Heart left ventricle (tissue), 16 donors: ENCODE data around the gene WIPI1. TPM values are rescaled to one million over a fixed set of nuclear protein-coding genes. Genes with fewer than 3 reads are reported as not detected.

Experiments used
- ATAC-seq, 4 donors: fragments of 200-7000 bp; cut with Tn5 transposase; one replicate each; pipeline ENCODE4 v1.9.1; 2020 to 2022; ENCODE audit warnings: moderate library complexity in 4 of 4, mild to moderate bottlenecking in 3 of 4, moderate number of reproducible peaks in 1 of 4
- DNase-seq, 5 donors: peaks; one replicate each; pipeline ENCODE4 v3.0.0-alpha.2; 2020
- H3K27ac ChIP-seq, 12 donors: fragments of 200-600 bp; sonication (generic) in 4 of 12; one replicate each; pipeline versions ENCODE4 v1.5.0 to v1.8.0; 2016 to 2022; ENCODE audit warnings: mild to moderate bottlenecking in 2 of 12
- H3K27me3 ChIP-seq, 9 donors: fragments of 200-600 bp; sonication (generic) in 2 of 9; one replicate each; pipeline versions ENCODE4 v1.5.1 to v1.8.0; 2016 to 2022; ENCODE audit warnings: mild to moderate bottlenecking in 3 of 9
- H3K36me3 ChIP-seq, 9 donors: fragments of 200-600 bp; sonication (generic) in 2 of 9; one replicate each; pipeline versions ENCODE4 v1.5.0 to v1.8.0; 2018 to 2022; ENCODE audit warnings: mild to moderate bottlenecking in 2 of 9
- H3K4me1 ChIP-seq, 12 donors: fragments of 200-600 bp; sonication (generic) in 4 of 12; one replicate each; pipeline versions ENCODE4 v1.5.0 to v1.8.0; 2016 to 2022; ENCODE audit warnings: mild to moderate bottlenecking in 3 of 12
- H3K4me3 ChIP-seq, 12 donors: fragments of 200-600 bp; sonication (generic) in 4 of 12; one replicate each; pipeline versions ENCODE4 v1.5.0 to v1.8.0; 2017 to 2022; ENCODE audit warnings: mild to moderate bottlenecking in 9 of 12, moderate library complexity in 4 of 12
- H3K9me3 ChIP-seq, 12 donors: fragments of 200-600 bp; sonication (generic) in 4 of 12; one replicate each; pipeline versions ENCODE4 v1.5.0 to v1.8.0; 2016 to 2022; ENCODE audit warnings: mild to moderate bottlenecking in 1 of 12
- CTCF ChIP-seq, 12 donors: fragments of 200-600 bp; sonication (generic) in 4 of 12; IDR thresholded peaks; one replicate each; pipeline versions ENCODE4 v1.5.0 to v1.8.0; 2018 to 2022; ENCODE audit warnings: antibody characterized with exemption in 12 of 12, mild to moderate bottlenecking in 5 of 12
- POLR2A ChIP-seq, 2 donors: fragments of 450-650 bp; IDR thresholded peaks; one replicate each; pipeline ENCODE4 v1.6.1; 2017; ENCODE audit warnings: antibody characterized with exemption in 2 of 2, mild to moderate bottlenecking in 2 of 2, moderate library complexity in 2 of 2
- WGBS, 4 donors: extraction: QIAGEN DNeasy Blood & Tissue Kit in 2 of 4; methylation state at CpG; one replicate each; pipeline versions ENCODE4 v1.1.5 to v1.1.7; 2013 to 2018; 5-methylcytosine and 5-hydroxymethylcytosine counted together
- intact Hi-C, 10 donors: fragments of 100-400 bp; cut with DNase I; formaldehyde crosslinking; loops; one replicate each; pipeline versions ENCODE4 v1.11.1 to v1.14.2; 2022
- polyA plus RNA-seq, 2 donors: library from polyadenylated mRNA; stranded (reverse); fragments of 200-250 nt; gene quantifications; one replicate each; pipeline ENCODE4 v1.2.3, GENCODE V29; 2013
- total RNA-seq, 9 donors: library from RNA; depleted of rRNA in 2 of 9; stranded (reverse); fragments of >200 nt in 2 of 9; fragmentation: NEBNext Ultra II Directional in 3 of 9; extraction: Animal tissue kit (Norgen Biotek cat#: 25700) in 3 of 9; gene quantifications; one replicate each; pipeline versions ENCODE4 v1.1.0 to v1.2.4, GENCODE V29; 2016 to 2023
- donor health status: ischemic (EF 13 %, LVEDD 7.1; RV severe dilation, severe dysfunction).
- donor health status: healthy with polysubstance abuse.
- donor health status: DM: no; HTN: yes; CAD: no.
- donor health status: DM: no; HTN: no; CAD: no.
- donor health status: ischemic (EF 25% LVEDD 6.9; RV normal size, moderate dysfunction).
- donor health status: ischemic (EF 25% LVEDD 5.7; RV mildly dilated, moderate dysfunction).
- donor health status: healthy.
- donor health status: DM: yes; HTN: yes; CAD: no.
- donor health status: ischemic (EF 35%, LVEDD 5.7; RV mildly dilated, moderate dysfunction).
- donor health status: nonischemic (EF 11% LVEDD 7.7; RV severe dilation, severe dysfunction).
- donor health status: DM: yes; HTN: yes; CAD: no.
- donor health status: PGD.
- donor health status: ischemic (EF 29% LVEDD 5.4; RV normal size, mild dysfunction).
- donor health status: nonischemic (EF 23%, LVEDD 6.1; RV moderate dilation, normal function).

The WIPI1 gene
- total and polyA plus RNA-seq, 11 donors: 57.1 to 145 (median 103) TPM

DNA sequence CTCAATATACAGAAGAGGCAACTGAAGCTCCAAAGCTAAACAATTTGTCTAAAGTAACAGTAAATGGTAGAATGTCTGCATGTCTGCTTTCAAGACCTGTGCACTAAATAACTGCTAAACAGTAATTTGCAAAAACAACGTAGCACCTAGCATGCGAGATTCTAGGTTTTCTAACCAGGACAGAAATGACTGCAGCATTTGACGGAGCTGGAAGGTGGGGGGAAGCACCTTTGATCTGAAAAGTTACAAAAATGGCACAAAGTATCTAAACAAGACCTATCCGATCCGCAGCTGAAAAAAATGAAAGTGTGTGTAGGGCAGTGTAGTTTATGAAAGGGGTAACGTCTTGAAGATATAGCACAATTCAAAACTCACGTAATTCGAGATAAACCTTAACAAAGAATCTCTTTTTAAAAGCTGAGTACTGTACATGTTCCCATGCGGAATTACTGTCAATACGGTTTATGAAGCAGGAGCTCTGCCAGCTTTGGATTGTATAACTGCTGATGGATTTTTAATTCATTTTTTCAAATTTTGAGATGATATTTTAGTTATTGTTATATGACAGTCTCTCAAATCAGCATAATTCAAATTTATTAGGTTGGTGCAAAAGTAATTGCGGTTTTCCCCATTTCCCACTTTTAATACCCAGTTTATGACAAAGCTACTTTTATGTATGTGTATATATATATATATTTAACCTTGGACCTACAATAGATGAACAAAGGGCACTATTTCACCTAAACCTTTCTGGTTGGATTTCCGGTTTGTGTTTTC is 1.2 kb upstream of the WIPI1 start:
- Histone ChIP-seq H3K27me3 (no peaks in the 10 kb centered on the region), H3K36me3 (peaks cover 0 to 2% (median 0%) of the 10 kb centered on the region in 9 donors), H3K9me3 (no peaks in the 10 kb centered on the region), H3K27ac (peak overlapping the region; percentile 56 to 96 (median 82)), H3K4me1 (peaks cover 0 to 75% (median 47%) of the 10 kb centered on the region in 12 donors), H3K4me3 (peak overlapping the region; percentile 26 to 94 (median 71))
- intact Hi-C loops: no loop called here
- no peak for ATAC-seq
- TF ChIP-seq POLR2A (IDR thresholded peaks at IDR 0.05): no peak
- no peak for TF ChIP-seq CTCF (IDR thresholded peaks at IDR 0.05)
- 35 to 41% (median 40%) methylated on average over 12 of the region's 12 CpGs for WGBS, 4 donors
- DNase-seq: no peak

- Histone ChIP-seq H3K27ac (peak overlapping the region; percentile 56 to 99 (median 95)), H3K4me3 (peak overlapping the region; percentile 59 to 94 (median 72)), H3K4me1 (peaks cover 0 to 79% (median 51%) of the 10 kb centered on the region in 12 donors), H3K36me3 (peaks cover 0 to 3% (median 0%) of the 10 kb centered on the region in 9 donors), H3K27me3 (no peaks in the 10 kb centered on the region), H3K9me3 (no peaks in the 10 kb centered on the region)
- TF ChIP-seq CTCF (IDR thresholded peaks at IDR 0.05): no peak
- TF ChIP-seq POLR2A (IDR thresholded peaks at IDR 0.05): peak; percentile 98
- intact Hi-C loops: no loop called here
- DNase-seq (peak; percentile 99 to 100 (median 99)), ATAC-seq (peak; percentile 83 to 91 (median 87))
- 0 to 1% (median 0%) methylated on average over 17 to 51 of the region's 54 CpGs for WGBS, 4 donors
Measured at GRCh38 chr17:68457539-68458259, 403 bp upstream of the WIPI1 start.

GRCh38 chr17:68456339-68457167 is 743 bp downstream of the WIPI1 start:
- H3K36me3 ChIP-seq: peaks cover 0 to 15% (median 11%) of the 10 kb centered on the region in 9 donors
- H3K27ac ChIP-seq: peak overlapping the region; percentile 79 to 99 (median 96)
- 7 to 10% (median 8%) methylated on average over 22 to 23 of the region's 23 CpGs for WGBS, 4 donors
- H3K27me3 ChIP-seq: no peaks in the 10 kb centered on the region
- ATAC-seq (peak; percentile 71 to 80 (median 78)), DNase-seq (peak; percentile 80 to 91 (median 87))
- no peaks in the 10 kb centered on the region for H3K9me3 ChIP-seq
- H3K4me3 ChIP-seq: peak overlapping the region; percentile 68 to 94 (median 78)
- H3K4me1 ChIP-seq: peaks cover 0 to 70% (median 44%) of the 10 kb centered on the region in 12 donors
- no peak for TF ChIP-seq CTCF (IDR thresholded peaks at IDR 0.05)
- peak; percentile 5 to 9 for TF ChIP-seq POLR2A (IDR thresholded peaks at IDR 0.05)
- intact Hi-C loops: no loop called here
